ENCODE results near the gene HMG20A. TPM values are rescaled to one million over a fixed set of nuclear protein-coding genes. Genes with fewer than 3 reads are reported as not detected.

Gene HMG20A
- total RNA-seq = 68.9 and 80.1 TPM in 2 replicates

GRCh38 chr15:77420610-77421369, at the start of gene HMG20A:
TSS of gene HMG20A (plus strand) at chr15:77420888. CDS start at chr15:77458408, 37,520 bp downstream.

DNA sequence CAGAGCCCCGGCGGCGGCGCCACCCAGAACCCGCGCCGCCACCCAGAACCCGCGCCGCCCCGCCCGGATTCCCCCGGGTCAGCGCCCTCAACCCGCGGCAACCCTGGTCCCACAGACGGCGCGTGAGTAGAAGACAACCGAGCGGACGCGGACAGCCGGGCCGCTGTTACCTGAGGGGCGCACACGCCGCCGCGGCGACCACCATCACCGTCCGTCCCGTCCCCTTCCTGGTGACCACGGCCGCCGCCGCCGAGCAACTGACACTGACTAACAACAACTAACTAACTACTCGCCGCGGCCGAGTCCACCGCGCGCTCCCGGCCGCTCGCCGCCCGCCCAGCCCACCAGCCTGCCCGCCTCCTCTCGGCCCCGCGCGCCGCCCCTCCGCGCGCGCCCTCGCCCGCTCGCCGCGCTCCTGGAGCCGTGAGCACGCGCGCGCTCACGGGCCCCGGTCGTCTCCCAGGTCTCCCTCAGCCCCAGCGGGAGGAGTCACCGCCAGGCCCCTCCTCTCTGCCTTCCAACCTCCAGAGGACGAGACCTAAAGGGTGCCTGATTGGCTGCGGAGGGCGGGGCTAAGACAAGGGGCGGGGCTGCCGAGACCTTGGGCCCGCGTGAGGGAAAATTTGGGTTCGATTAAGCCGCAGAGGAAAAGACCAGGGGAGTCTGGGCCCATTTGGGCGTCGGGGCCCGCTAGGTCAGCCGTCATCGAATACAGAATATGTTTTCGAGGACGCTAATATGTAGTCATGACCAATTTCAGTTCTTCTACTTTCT, 665 bp upstream of the HMG20A start, which contains the start of gene PEAK1:
TSS of gene PEAK1 (minus strand) at position 269 of the 774 bp plus-strand sequence. CDS start 238,178 bp downstream, outside the sequence.

Other genes with a start within 250 kb of the HMG20A start
- gene PEAK1, start 784 bp upstream of the HMG20A start, total RNA-seq = 116 and 123 TPM in 2 replicates
- gene LINGO1, start 212.0 kb downstream of the HMG20A start, total RNA-seq = 0.14 TPM in 1 of 2 replicates, not detected in the other